ENCODE measurements around the gene TMEM94.

The TMEM94 gene

GRCh38 chr17:75515496-75516254 is 59.2 kb downstream of the TMEM94 start, which contains the start of gene CASKIN2:
TSS of gene CASKIN2 (minus strand) at chr17:75515537. CDS start at chr17:75513804, 1,733 bp downstream.
- TF ChIP-seq CTCF (IDR thresholded peaks at IDR 0.05; ENCODE audit: control extremely low read depth, extremely low read depth, low read depth, missing control alignments) = peak; percentile 93
- peak; percentile 93 for DNase-seq (ENCODE audit: extremely low spot score)
- CTCF ChIA-PET = interaction anchor here (0.8 to 2.8 kb wide), 25 partner anchors 9 to 302 kb away, joined by 3 to 15 read pairs (median 5); partner anchors contain the start of genes LLGL2, MIF4GD and TMEM94
- POLR2A ChIA-PET = interaction anchor here (0.6 to 1.3 kb wide), 2 partner anchors 13 to 89 kb away, joined by 3 read pairs; no protein-coding TSS in a partner anchor

- DNase-seq (ENCODE audit: extremely low spot score) = peak; percentile 98
- ChIA-PET CTCF (interaction anchor here (0.6 to 2.8 kb wide), 34 partner anchors 9 to 301 kb away, joined by 3 to 15 read pairs (median 4); partner anchors contain the start of genes LLGL2, MIF4GD, SMIM5 and TMEM94), POLR2A (interaction anchor here (0.6 to 1.3 kb wide), 3 partner anchors 13 to 362 kb away, joined by 3 read pairs; partner anchors contain the start of gene JPT1)
- TF ChIP-seq CTCF (IDR thresholded peaks at IDR 0.05; ENCODE audit: control extremely low read depth, extremely low read depth, low read depth, missing control alignments) = no peak
Observed at GRCh38 chr17:75516255-75516618, 59.8 kb downstream of the TMEM94 start, which contains the start of gene TSEN54. TSS of gene TSEN54 (plus strand) at chr17:75516528. CDS start at chr17:75516561, 33 bp downstream.

DNA sequence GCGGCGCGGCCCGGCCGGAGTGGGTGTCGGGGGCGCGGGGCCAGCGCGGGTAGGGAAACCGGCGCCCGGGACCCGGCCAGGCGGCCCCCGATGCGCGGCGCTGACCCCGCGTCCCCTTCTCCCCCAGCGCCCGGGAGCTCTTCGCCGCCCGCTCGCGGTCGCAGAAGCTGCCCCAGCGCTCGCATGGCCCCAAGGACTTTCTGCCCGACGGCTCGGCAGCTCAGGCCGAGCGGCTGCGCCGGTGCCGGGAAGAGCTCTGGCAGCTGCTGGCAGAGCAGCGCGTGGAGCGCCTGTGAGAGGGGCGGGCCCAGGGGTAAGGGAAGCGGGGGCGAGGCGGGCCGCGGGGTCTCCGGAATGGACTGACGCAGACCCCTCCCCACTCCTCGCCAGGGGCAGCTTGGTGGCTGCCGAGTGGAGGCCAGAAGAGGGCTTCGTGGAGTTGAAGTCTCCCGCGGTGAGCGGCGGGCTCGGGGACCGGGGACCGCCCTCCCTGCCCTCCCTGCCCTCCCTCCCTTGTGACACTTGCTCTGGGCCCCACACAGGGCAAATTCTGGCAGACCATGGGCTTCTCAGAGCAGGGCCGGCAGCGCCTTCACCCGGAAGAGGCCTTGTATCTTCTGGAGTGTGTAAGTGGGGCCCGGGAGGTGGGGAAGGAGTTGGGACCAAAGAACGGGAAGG is 60.3 kb downstream of the TMEM94 start:
- CTCF ChIA-PET = interaction anchor here (0.6 to 2.8 kb wide), 34 partner anchors 8 to 301 kb away, joined by 3 to 15 read pairs (median 4); partner anchors contain the start of genes LLGL2, MIF4GD, SMIM5 and TMEM94
- no peak for TF ChIP-seq CTCF (IDR thresholded peaks at IDR 0.05; ENCODE audit: control extremely low read depth, extremely low read depth, low read depth, missing control alignments)
- POLR2A ChIA-PET = interaction anchor here (0.9 to 1.3 kb wide), 2 partner anchors 14 to 362 kb away, joined by 3 read pairs; partner anchors contain the start of gene JPT1
- DNase-seq (ENCODE audit: extremely low spot score) = peak; percentile 54

GRCh38 chr17:75517297-75517865 is 60.9 kb downstream of the TMEM94 start:
- no peak for TF ChIP-seq CTCF (IDR thresholded peaks at IDR 0.05; ENCODE audit: control extremely low read depth, extremely low read depth, low read depth, missing control alignments)
- POLR2A ChIA-PET = interaction anchor here (1.3 kb wide), 1 partner anchor 14 kb away, joined by 3 read pairs; no protein-coding TSS in a partner anchor
- CTCF ChIA-PET = interaction anchor here (0.9 to 2.8 kb wide), 12 partner anchors 10 to 246 kb away, joined by 3 to 15 read pairs (median 5); partner anchors contain the start of gene MIF4GD
- no peak for DNase-seq (ENCODE audit: extremely low spot score)

- ChIA-PET POLR2A (no interaction called here), CTCF (interaction anchor here (0.8 to 2.8 kb wide), 7 partner anchors 13 to 230 kb away, joined by 3 to 15 read pairs (median 3); partner anchors contain the start of gene SLC25A19)
- no peak for TF ChIP-seq CTCF (IDR thresholded peaks at IDR 0.05; ENCODE audit: control extremely low read depth, extremely low read depth, low read depth, missing control alignments)
- DNase-seq (ENCODE audit: extremely low spot score) = no peak
Observed at GRCh38 chr17:75518201-75518600, 61.8 kb downstream of the TMEM94 start.

Data from GM10248 (cell line).